Parathyroid adenoma (tissue), 2 donors: ENCODE data around the gene PIGP.

Experiments
- H2AFZ ChIP-seq: fragments of 300-600 bp; sonication (generic); one replicate; pipeline ENCODE4 v1.7.0; 2017; ENCODE audit warnings: antibody characterized with exemption, mild to moderate bottlenecking
- H3K27ac ChIP-seq: fragments of 300-600 bp; sonication (generic); one replicate; pipeline ENCODE4 v1.7.0; 2017
- H3K27me3 ChIP-seq: fragments of 300-600 bp; sonication (generic); one replicate; pipeline ENCODE4 v1.7.0; 2017; ENCODE audit warnings: low read length; ENCODE audit not compliant: control insufficient read depth, insufficient read depth
- H3K36me3 ChIP-seq: fragments of 300-600 bp; sonication (generic); one replicate; pipeline ENCODE4 v1.7.0; 2017; ENCODE audit warnings: low read length; ENCODE audit not compliant: control insufficient read depth, insufficient read depth
- H3K4me1 ChIP-seq: fragments of 300-600 bp; sonication (generic); one replicate; pipeline ENCODE4 v1.7.0; 2017; ENCODE audit warnings: control low read depth
- H3K4me2 ChIP-seq: fragments of 300-600 bp; sonication (generic); one replicate; pipeline ENCODE4 v1.7.0; 2017; ENCODE audit warnings: low read length
- H3K4me3 ChIP-seq: fragments of 300-600 bp; sonication (generic); one replicate; pipeline ENCODE4 v1.7.0; 2017; ENCODE audit warnings: low read depth, low read length
- H3K79me2 ChIP-seq: fragments of 300-600 bp; sonication (generic); one replicate; pipeline ENCODE4 v1.7.0; 2017; ENCODE audit warnings: control low read depth
- H3K9ac ChIP-seq: fragments of 300-600 bp; sonication (generic); one replicate; pipeline ENCODE4 v1.7.0; 2017; ENCODE audit warnings: mild to moderate bottlenecking
- H3K9me3 ChIP-seq: fragments of 300-600 bp; sonication (generic); one replicate; pipeline ENCODE4 v1.7.0; 2017; ENCODE audit warnings: low read length; ENCODE audit not compliant: control insufficient read depth
- CTCF ChIP-seq: fragments of 300-600 bp; sonication (generic); IDR thresholded peaks from one replicate; pipeline ENCODE4 v1.7.0; 2017; ENCODE audit warnings: antibody characterized with exemption, mild to moderate bottlenecking
- donor health status: primary hyperparathyroidism.

Gene PIGP

GRCh38 chr21:37047079-37047478 is 25.8 kb downstream of the PIGP start:
- no peaks in the 10 kb centered on the region for H3K79me2 ChIP-seq
- H3K36me3 ChIP-seq: no peaks in the 10 kb centered on the region
- H2AFZ ChIP-seq: no peak overlapping the region
- H3K4me3 ChIP-seq: no peak overlapping the region
- no peak overlapping the region for H3K27ac ChIP-seq
- H3K27me3 ChIP-seq: no peaks in the 10 kb centered on the region
- no peaks in the 10 kb centered on the region for H3K4me1 ChIP-seq
- no peak overlapping the region for H3K4me2 ChIP-seq
- no peak overlapping the region for H3K9ac ChIP-seq
- no peaks in the 10 kb centered on the region for H3K9me3 ChIP-seq
- TF ChIP-seq CTCF: no peak

- Histone ChIP-seq H3K36me3 (no peaks in the 10 kb centered on the region), H3K27me3 (no peaks in the 10 kb centered on the region), H3K27ac (no peak overlapping the region), H3K79me2 (no peaks in the 10 kb centered on the region), H2AFZ (no peak overlapping the region), H3K4me2 (no peak overlapping the region), H3K4me1 (no peaks in the 10 kb centered on the region), H3K4me3 (no peak overlapping the region), H3K9ac (no peak overlapping the region), H3K9me3 (no peaks in the 10 kb centered on the region)
- no peak for TF ChIP-seq CTCF
Observed at GRCh38 chr21:37045556-37045955, 27.3 kb downstream of the PIGP start.

GRCh38 chr21:37045149-37045548 is 27.7 kb downstream of the PIGP start:
- Histone ChIP-seq H2AFZ (no peak overlapping the region), H3K9ac (no peak overlapping the region), H3K27ac (no peak overlapping the region), H3K79me2 (no peaks in the 10 kb centered on the region), H3K9me3 (no peaks in the 10 kb centered on the region), H3K27me3 (no peaks in the 10 kb centered on the region), H3K36me3 (no peaks in the 10 kb centered on the region), H3K4me3 (no peak overlapping the region), H3K4me1 (no peaks in the 10 kb centered on the region), H3K4me2 (no peak overlapping the region)
- TF ChIP-seq CTCF: no peak

- Histone ChIP-seq H3K79me2 (no peaks in the 10 kb centered on the region), H3K4me3 (no peak overlapping the region), H3K4me1 (no peaks in the 10 kb centered on the region), H3K4me2 (no peak overlapping the region), H2AFZ (no peak overlapping the region), H3K27ac (no peak overlapping the region), H3K9ac (no peak overlapping the region), H3K9me3 (no peaks in the 10 kb centered on the region), H3K27me3 (no peaks in the 10 kb centered on the region), H3K36me3 (no peaks in the 10 kb centered on the region)
- no peak for TF ChIP-seq CTCF
Observed at GRCh38 chr21:37044643-37045042, 28.2 kb downstream of the PIGP start.

GRCh38 chr21:37043818-37044217 is 29.1 kb downstream of the PIGP start:
- no peaks in the 10 kb centered on the region for H3K79me2 ChIP-seq
- no peak overlapping the region for H2AFZ ChIP-seq
- TF ChIP-seq CTCF: no peak
- H3K4me3 ChIP-seq: no peak overlapping the region
- H3K9me3 ChIP-seq: no peaks in the 10 kb centered on the region
- H3K9ac ChIP-seq: no peak overlapping the region
- H3K27ac ChIP-seq: no peak overlapping the region
- no peaks in the 10 kb centered on the region for H3K27me3 ChIP-seq
- H3K4me2 ChIP-seq: no peak overlapping the region
- no peaks in the 10 kb centered on the region for H3K4me1 ChIP-seq
- H3K36me3 ChIP-seq: no peaks in the 10 kb centered on the region
